Measurements from ENCODE around the gene COMMD4.
"Not testable (repeated sequence)": the region's sequence is repeated elsewhere in the genome, so short reads cannot be mapped to it uniquely, and the experiment has no call there.

COMMD4 gene

DNA sequence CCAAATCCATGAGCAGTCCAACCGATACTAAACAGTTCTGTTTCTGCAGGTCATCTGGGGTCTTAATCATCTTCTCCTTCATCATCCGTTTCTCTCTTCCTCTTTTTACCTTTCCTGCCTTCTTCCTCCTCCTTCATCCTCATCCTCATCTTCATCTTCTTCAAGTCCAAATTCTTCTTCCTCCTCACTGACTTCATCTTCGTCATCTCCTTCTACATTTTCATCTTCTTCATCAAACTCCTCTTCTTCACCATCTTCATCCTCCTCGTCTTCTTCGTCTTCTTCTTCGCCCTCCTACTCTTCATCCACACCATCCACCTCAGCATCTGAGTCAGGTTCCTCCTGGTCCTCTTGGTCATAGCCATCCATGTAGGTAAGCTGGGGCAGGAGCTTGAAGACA is 14.2 kb upstream of the COMMD4 start:
- peaks cover 4% of the 10 kb centered on the region for H3K9me3 Mint-ChIP-seq
- H3K27ac Mint-ChIP-seq, result no peak overlapping the region
- DNase-seq, result no peak
- no peak overlapping the region for H3K4me3 Mint-ChIP-seq
- peaks cover 28% of the 10 kb centered on the region for H3K27me3 Mint-ChIP-seq (ENCODE audit: low read depth, poor library complexity)
- TF ChIP-seq, protein P1, sequence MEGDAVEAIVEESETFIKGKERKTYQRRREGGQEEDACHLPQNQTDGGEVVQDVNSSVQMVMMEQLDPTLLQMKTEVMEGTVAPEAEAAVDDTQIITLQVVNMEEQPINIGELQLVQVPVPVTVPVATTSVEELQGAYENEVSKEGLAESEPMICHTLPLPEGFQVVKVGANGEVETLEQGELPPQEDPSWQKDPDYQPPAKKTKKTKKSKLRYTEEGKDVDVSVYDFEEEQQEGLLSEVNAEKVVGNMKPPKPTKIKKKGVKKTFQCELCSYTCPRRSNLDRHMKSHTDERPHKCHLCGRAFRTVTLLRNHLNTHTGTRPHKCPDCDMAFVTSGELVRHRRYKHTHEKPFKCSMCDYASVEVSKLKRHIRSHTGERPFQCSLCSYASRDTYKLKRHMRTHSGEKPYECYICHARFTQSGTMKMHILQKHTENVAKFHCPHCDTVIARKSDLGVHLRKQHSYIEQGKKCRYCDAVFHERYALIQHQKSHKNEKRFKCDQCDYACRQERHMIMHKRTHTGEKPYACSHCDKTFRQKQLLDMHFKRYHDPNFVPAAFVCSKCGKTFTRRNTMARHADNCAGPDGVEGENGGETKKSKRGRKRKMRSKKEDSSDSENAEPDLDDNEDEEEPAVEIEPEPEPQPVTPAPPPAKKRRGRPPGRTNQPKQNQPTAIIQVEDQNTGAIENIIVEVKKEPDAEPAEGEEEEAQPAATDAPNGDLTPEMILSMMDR (IDR thresholded peaks at IDR 0.05), result no peak
- H3K36me3 Mint-ChIP-seq (ENCODE audit: low read depth), result no peaks in the 10 kb centered on the region
- no peaks in the 10 kb centered on the region for H3K4me1 Mint-ChIP-seq

DNA sequence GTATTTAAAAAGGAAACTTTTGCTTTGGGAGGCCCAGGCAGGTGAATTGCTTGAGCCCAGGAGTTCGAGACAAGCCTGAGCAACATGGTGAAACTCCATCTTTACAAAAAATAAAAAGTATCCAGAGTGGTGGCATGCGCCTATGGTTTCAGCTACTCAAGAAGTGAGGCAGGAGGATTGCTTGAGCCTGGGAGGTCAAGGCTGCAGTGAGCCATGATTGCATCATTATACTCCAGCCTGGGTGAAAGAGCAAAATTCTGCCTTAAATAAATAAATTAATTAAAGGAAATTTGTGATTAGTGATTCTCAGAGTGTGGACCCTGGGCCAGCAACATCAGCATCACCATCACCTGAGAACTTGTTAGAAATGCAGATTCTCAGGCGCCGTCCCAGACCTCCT is 9.9 kb upstream of the COMMD4 start:
- peaks cover 4% of the 10 kb centered on the region for H3K9me3 Mint-ChIP-seq
- H3K27me3 Mint-ChIP-seq (ENCODE audit: low read depth, poor library complexity), result peaks cover 25% of the 10 kb centered on the region
- no peak overlapping the region for H3K27ac Mint-ChIP-seq
- TF ChIP-seq, protein P1 (IDR thresholded peaks at IDR 0.05), result no peak
- no peaks in the 10 kb centered on the region for H3K4me1 Mint-ChIP-seq
- no peak for DNase-seq
- H3K36me3 Mint-ChIP-seq (ENCODE audit: low read depth), result no peaks in the 10 kb centered on the region
- no peak overlapping the region for H3K4me3 Mint-ChIP-seq

DNA sequence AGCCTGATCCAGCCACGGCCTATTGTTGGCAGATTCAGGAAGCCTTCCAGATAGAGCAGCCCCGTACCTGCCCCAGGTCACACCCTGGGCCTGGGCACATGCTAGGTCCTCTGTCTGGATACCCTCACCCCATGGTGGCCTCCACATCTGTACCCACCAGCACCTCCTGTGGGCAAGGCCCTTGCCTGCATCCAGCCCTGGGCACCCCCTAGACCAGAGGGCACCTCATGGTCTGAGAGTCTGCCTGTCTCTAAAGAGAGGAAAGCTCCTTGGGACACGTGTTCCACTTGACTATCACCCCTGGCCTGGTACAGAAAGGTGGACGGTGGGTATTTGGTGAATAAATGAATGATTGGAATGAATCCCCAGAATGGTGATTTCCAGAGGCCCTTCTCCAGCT is 8.9 kb upstream of the COMMD4 start:
- TF ChIP-seq, protein P1 (IDR thresholded peaks at IDR 0.05), result no peak
- Mint-ChIP-seq H3K36me3 (ENCODE audit: low read depth) (no peaks in the 10 kb centered on the region), H3K27ac (no peak overlapping the region), H3K27me3 (ENCODE audit: low read depth, poor library complexity) (peaks cover 20% of the 10 kb centered on the region), H3K4me1 (no peaks in the 10 kb centered on the region), H3K9me3 (no peaks in the 10 kb centered on the region), H3K4me3 (no peak overlapping the region)
- DNase-seq, result no peak

DNA sequence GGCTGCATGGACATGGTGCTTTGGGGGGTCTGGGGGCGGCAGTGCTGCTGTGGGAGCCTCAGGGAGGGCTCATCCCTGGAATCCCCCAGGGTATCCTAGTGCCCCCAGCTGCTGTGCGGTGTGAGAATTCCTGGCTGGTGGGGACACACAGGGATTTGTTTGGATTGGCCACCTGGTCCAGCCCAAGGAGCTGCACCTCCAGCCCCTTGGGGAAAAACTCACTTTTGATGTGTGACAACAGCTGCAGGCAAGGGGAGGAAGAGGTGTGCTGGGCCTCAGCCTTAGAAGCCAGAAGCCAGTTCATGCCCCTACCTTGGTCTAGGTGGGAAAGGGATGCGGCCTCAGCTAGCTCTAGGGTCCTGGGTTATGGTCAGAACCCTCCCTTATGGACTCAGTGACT is 8.4 kb upstream of the COMMD4 start:
- Mint-ChIP-seq H3K36me3 (ENCODE audit: low read depth) (no peaks in the 10 kb centered on the region), H3K27ac (no peak overlapping the region), H3K27me3 (ENCODE audit: low read depth, poor library complexity) (peaks cover 20% of the 10 kb centered on the region), H3K4me3 (no peak overlapping the region), H3K9me3 (no peaks in the 10 kb centered on the region), H3K4me1 (no peaks in the 10 kb centered on the region)
- no peak for DNase-seq
- TF ChIP-seq, protein P1 (IDR thresholded peaks at IDR 0.05), result no peak

DNA sequence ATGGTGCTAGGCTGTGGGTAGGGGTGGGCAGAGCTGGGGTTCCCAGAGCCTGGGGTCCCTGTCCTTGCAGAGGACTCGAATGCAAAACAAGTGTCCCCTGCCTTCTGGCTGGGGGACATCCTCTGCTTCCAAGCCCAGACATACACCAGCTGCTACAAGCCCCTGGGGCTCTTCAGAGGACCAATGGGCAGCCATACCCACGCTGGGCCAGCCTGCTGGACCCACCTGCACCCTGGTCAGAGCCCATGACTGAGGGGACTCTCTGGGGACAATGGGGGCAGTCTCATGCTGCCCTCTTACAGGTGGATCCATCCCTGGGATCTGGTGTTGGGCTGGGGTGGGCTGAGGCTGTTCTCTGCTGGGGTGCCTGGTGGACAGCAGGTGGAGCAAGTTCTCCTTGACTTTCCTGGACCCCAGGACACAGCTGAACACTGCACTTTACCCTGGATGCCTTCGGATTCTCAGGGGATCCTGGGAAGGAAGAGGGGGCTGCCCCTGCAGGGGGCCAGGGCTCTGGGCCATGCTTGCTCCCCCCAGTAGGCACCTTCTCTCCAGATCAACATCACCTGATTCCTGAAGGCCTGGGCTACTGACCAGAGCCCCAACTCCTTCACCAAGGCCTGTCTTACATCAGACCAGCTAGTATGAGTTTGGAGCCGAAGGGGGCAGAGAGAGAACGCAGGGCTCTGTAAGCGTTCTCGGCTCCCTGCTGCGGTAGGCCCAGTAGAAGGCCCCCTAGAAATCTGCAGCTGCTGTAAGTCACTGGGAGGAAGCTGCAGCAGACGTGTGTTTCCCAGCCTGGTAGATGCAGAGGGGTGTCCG is 7.2 kb upstream of the COMMD4 start:
- TF ChIP-seq, protein P1 (IDR thresholded peaks at IDR 0.05), result no peak
- Mint-ChIP-seq H3K4me1 (no peaks in the 10 kb centered on the region), H3K36me3 (ENCODE audit: low read depth) (no peaks in the 10 kb centered on the region), H3K9me3 (no peaks in the 10 kb centered on the region), H3K4me3 (no peak overlapping the region), H3K27me3 (ENCODE audit: low read depth, poor library complexity) (peaks cover 13% of the 10 kb centered on the region), H3K27ac (no peak overlapping the region)
- DNase-seq, result no peak

DNA sequence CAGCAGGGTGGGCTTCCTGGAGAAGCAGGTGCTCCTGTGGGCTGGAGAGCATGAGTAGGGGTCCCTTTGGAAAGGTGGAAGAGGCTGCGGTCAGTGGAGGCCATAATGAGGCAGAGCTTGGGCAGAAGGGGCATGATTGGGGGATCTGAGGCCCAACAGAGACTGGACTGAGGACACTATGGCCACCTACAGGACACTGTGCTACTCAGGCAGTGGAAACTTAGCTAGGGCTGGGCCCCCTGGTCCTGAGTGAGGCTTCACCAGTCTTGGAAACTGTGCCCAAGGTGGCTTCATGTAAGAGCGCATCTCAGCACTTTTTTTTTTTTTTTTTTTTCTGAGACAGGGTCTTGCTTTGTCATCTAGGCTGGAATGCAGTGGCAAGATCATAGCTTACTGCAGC is 6.3 kb upstream of the COMMD4 start:
- Mint-ChIP-seq H3K9me3 (no peaks in the 10 kb centered on the region), H3K27me3 (ENCODE audit: low read depth, poor library complexity) (peaks cover 11% of the 10 kb centered on the region), H3K27ac (no peak overlapping the region), H3K4me3 (no peak overlapping the region), H3K36me3 (ENCODE audit: low read depth) (no peaks in the 10 kb centered on the region), H3K4me1 (no peaks in the 10 kb centered on the region)
- TF ChIP-seq, protein P1 (IDR thresholded peaks at IDR 0.05), result no peak
- no peak for DNase-seq

DNA sequence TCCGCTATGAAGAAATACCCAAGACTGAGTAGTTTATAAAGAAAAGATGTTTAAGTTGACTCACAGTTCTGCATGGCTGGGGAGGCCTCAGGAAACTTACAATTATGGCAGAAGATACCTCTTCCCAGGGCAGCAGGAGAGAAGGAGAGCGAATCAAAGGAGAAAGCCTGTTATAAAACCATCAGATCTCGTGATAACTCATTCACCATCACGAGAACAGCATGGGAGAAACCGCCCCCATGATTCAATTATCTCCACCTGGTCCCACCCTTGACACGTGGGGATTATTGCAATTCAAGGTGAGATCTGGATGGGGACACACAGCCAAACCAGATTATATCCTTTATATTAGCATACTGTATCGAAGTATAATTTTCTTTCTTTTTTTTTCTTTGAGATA is 3.8 kb upstream of the COMMD4 start:
- Mint-ChIP-seq H3K27me3 (ENCODE audit: low read depth, poor library complexity) (peaks cover 16% of the 10 kb centered on the region), H3K4me1 (peaks cover 21% of the 10 kb centered on the region)
- not testable (repeated sequence) for DNase-seq; H3K9me3 Mint-ChIP-seq; H3K36me3 Mint-ChIP-seq (ENCODE audit: low read depth); H3K27ac Mint-ChIP-seq; H3K4me3 Mint-ChIP-seq

DNA sequence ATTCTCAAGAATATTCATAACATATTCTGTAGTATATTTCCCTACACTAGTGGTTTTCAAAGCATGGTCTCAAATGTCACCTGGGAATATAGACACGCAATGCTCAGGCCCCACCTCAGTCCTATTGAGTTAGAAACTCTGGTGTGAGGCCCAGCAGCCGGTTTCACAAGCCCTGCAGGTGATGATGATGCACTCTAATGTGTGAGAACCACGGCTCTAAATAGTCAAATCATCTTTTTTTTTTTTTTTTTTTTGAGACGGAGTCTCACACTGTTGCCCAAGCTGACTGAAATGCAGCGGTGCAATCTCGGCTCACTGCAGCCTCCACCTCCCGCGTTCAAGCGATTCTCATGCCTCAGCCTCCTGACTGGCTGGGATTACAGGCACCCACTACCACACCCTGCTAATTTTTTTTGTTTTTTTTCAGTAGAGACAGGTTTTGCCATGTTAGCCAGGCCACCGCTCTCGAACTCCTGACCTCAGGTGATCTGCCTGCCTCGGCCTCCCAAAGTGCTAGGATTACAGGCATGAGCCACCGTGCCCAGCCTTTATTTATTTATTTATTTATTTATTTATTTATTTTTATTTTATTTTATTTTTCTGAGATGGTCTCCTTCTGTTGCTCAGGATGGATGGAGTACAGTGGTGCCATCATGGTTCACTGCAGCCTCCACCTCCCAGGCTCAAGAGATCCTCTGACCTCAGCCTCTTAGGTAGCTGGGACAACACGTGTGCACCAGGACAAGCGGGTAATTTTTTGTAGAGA is 2.0 kb upstream of the COMMD4 start:
- H3K36me3 Mint-ChIP-seq (ENCODE audit: low read depth); H3K4me3 Mint-ChIP-seq; H3K27ac Mint-ChIP-seq; DNase-seq; H3K9me3 Mint-ChIP-seq: not testable (repeated sequence)
- Mint-ChIP-seq H3K27me3 (ENCODE audit: low read depth, poor library complexity) (peaks cover 16% of the 10 kb centered on the region), H3K4me1 (peaks cover 21% of the 10 kb centered on the region)

Data from nephron progenitor cell (in vitro differentiated cells).